A673 (cell line): ENCODE measurements around the gene SGMS1.

Experiments used
- EZH2 ChIP-seq: fragments of 200-600 bp; sonication (generic); IDR thresholded peaks from 2 replicates; pipeline ENCODE4 v1.6.1; 2017; ENCODE audit warnings: borderline replicate concordance, low read depth, mild to moderate bottlenecking, mixed read lengths, antibody characterized with exemption, low read length; ENCODE audit not compliant: poor library complexity, severe bottlenecking
- TF ChIP-seq, protein P1 (sequence below): fragments of 300-800, 200-600 bp; sonication (generic); conservative IDR thresholded peaks from 2 replicates; pipeline ENCODE4 v1.5.1; 2017; ENCODE audit warnings: low read depth, mild to moderate bottlenecking, antibody characterized with exemption, low read length, moderate library complexity, mixed read lengths

DNA sequence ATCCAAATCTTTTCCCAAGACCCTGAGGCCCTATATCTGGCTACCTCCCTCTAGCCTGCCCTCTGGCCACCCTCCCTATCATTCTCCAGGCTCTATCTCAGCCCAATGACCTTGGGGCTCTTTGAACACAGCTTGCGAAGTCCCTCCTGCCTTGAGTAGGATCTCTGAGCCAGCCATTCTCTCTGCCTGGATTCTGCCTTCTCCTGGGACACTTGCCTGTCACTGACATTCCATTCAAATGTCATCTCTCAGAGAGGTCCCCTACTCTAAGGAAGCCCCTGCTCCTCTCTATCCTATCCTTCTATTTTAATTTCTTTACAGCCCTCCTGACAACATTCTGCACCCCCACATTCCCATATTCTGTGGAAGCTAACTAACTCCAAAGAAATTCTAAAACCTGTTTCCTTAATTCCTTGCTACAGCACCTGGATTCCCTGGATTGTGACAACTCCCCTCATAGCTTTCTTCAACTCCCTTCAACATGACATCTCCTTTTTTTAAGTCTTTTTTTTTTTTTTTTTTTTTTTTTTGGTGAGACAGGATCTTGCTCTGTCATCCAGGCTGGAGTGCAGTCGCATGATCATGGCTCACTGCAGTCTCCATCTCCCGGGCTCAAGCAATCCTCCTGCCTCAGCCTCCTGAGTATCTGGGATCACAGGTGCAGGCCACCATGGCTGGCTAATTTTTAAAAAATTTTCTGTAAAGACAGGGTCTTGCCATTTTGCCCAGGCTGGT is 291.5 kb downstream of the SGMS1 start:
- TF ChIP-seq, protein P1, sequence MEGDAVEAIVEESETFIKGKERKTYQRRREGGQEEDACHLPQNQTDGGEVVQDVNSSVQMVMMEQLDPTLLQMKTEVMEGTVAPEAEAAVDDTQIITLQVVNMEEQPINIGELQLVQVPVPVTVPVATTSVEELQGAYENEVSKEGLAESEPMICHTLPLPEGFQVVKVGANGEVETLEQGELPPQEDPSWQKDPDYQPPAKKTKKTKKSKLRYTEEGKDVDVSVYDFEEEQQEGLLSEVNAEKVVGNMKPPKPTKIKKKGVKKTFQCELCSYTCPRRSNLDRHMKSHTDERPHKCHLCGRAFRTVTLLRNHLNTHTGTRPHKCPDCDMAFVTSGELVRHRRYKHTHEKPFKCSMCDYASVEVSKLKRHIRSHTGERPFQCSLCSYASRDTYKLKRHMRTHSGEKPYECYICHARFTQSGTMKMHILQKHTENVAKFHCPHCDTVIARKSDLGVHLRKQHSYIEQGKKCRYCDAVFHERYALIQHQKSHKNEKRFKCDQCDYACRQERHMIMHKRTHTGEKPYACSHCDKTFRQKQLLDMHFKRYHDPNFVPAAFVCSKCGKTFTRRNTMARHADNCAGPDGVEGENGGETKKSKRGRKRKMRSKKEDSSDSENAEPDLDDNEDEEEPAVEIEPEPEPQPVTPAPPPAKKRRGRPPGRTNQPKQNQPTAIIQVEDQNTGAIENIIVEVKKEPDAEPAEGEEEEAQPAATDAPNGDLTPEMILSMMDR = no peak
- no peak for TF ChIP-seq EZH2
